H54 (cell line): ENCODE data around the gene SCUBE1.

Experiments
- DNase-seq: peaks from one replicate; pipeline ENCODE4 v3.0.0; 2011; ENCODE audit warnings: low spot score, mixed read lengths; ENCODE audit not compliant: insufficient read length
- FAIRE-seq: peaks from 3 replicates; lab custom pipeline; 2011; peaks lifted over from hg19 to GRCh38; lab: Jason Lieb, UNC
- POLR2A ChIP-seq: IDR thresholded peaks from 2 replicates; pipeline ENCODE4 v1.6.1; 2011; ENCODE audit warnings: low read depth, mild to moderate bottlenecking, low read length

Gene SCUBE1

GRCh38 chr22:43239193-43239780, 103.9 kb downstream of the SCUBE1 start:
- TF ChIP-seq POLR2A = no peak
- DNase-seq (no peak), FAIRE-seq (no peak)

GRCh38 chr22:43238526-43239006, 104.6 kb downstream of the SCUBE1 start:
- FAIRE-seq (no peak), DNase-seq (no peak)
- TF ChIP-seq POLR2A = no peak

- FAIRE-seq (no peak), DNase-seq (no peak)
- no peak for TF ChIP-seq POLR2A
These were observed 105.9 kb downstream of the SCUBE1 start for GRCh38 chr22:43237280-43237679.

- DNase-seq (no peak), FAIRE-seq (no peak)
- no peak for TF ChIP-seq POLR2A
These were observed 106.6 kb downstream of the SCUBE1 start for GRCh38 chr22:43236411-43237166.

GRCh38 chr22:43235445-43236409, 107.4 kb downstream of the SCUBE1 start:
- TF ChIP-seq POLR2A = no peak
- DNase-seq (no peak), FAIRE-seq (no peak)

- no peak for TF ChIP-seq POLR2A
- DNase-seq (peak; percentile 17), FAIRE-seq (no peak)
These were observed 108.7 kb downstream of the SCUBE1 start for GRCh38 chr22:43234264-43234988.

GRCh38 chr22:43233529-43233928, 109.6 kb downstream of the SCUBE1 start:
- FAIRE-seq (no peak), DNase-seq (no peak)
- no peak for TF ChIP-seq POLR2A

- TF ChIP-seq POLR2A = no peak
- FAIRE-seq (no peak), DNase-seq (no peak)
These were observed 110.7 kb downstream of the SCUBE1 start for GRCh38 chr22:43232445-43232844.

- FAIRE-seq = no peak
- TF ChIP-seq POLR2A = no peak
- DNase-seq = no peak
These were observed 111.5 kb downstream of the SCUBE1 start for GRCh38 chr22:43231724-43232034.

GRCh38 chr22:43230971-43231723, 112.0 kb downstream of the SCUBE1 start:
- peak; percentile 61 for DNase-seq
- no peak for TF ChIP-seq POLR2A
- FAIRE-seq = no peak

GRCh38 chr22:43230571-43230970, 112.6 kb downstream of the SCUBE1 start:
- DNase-seq = peak; percentile 25
- FAIRE-seq = no peak
- TF ChIP-seq POLR2A = no peak

GRCh38 chr22:43228863-43229262, 114.3 kb downstream of the SCUBE1 start:
- FAIRE-seq = no peak
- TF ChIP-seq POLR2A = no peak

GRCh38 chr22:43228330-43228729, 114.8 kb downstream of the SCUBE1 start:
- no peak for FAIRE-seq
- peak; percentile 30 for DNase-seq
- TF ChIP-seq POLR2A = no peak

More at GRCh38 chr22:43228863-43229262, 114.3 kb downstream of the SCUBE1 start:
- no peak for DNase-seq
